ENCODE data around the gene TTC7B. TPM values are rescaled to one million over a fixed set of nuclear protein-coding genes. Genes with fewer than 3 reads are reported as not detected.

The TTC7B gene
- total and polyA plus RNA-seq, 2 of the 13 experiments (the other 11 are each of a cell fraction or from before 2014, with no cell fraction given) = 1.3 to 3.2 TPM

GRCh38 chr14:90758028-90758889 is 58.0 kb downstream of the TTC7B start (continued):
- peak; percentile 19; the same call in 1 of the 2 replicates for TF ChIP-seq ARID4A (CRISPR knock-in tag; IDR thresholded peaks at IDR 0.05; ENCODE audit: borderline replicate concordance)
- TF ChIP-seq ZNF687 (CRISPR knock-in tag; IDR thresholded peaks at IDR 0.05) = peak; percentile 74
- TF ChIP-seq ZNF574 (CRISPR knock-in tag; IDR thresholded peaks at IDR 0.05) = peak; percentile 40; the same call in 1 of the 2 replicates
- TF ChIP-seq MYPOP (CRISPR knock-in tag; IDR thresholded peaks at IDR 0.05) = 0 out of 2 replicates have a peak, but pooled peaks have one; percentile 30
- peak; percentile 34; the same call in 1 of the 2 replicates for TF ChIP-seq ARID5B (CRISPR knock-in tag; IDR thresholded peaks at IDR 0.05)
- TF ChIP-seq ELF4 (CRISPR knock-in tag; IDR thresholded peaks at IDR 0.05; ENCODE audit: borderline replicate concordance) = no peak
- no peak for TF ChIP-seq IRX3 (CRISPR knock-in tag; IDR thresholded peaks at IDR 0.05; ENCODE audit: borderline replicate concordance, low read depth)
- peak; percentile 76 for TF ChIP-seq XRCC5 (optimal IDR thresholded peaks at IDR 0.05; ENCODE audit: low read length)
